KG1 (cell line): Measurements from ENCODE around the gene DES.

Experiments
- DNase-seq: peaks from one replicate; lab custom pipeline; 2025; lab: John Stamatoyannopoulos, UW

Gene DES

DNA sequence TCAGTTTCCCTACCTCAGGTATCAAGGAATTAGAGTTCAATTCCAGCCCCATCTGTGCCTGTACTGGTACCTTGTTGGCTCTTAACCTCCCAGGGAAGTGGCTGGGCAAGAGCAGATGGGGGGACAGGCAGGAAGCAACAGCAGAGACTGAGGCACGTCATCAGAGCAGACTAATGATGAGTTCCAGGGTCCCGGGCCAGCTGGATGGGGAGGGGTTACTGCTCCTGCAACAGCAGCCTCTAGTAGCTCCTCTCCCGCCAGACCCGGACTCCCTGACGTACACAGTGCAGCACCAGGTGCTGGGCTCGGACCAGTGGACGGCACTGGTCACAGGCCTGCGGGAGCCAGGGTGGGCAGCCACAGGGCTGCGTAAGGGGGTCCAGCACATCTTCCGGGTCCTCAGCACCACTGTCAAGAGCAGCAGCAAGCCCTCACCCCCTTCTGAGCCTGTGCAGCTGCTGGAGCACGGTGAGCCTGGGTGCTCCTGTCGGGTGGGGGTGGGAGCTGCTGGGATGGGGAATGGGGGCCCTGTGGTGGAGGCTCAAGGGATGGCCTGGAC lies 54.5 kb downstream of the DES start:
- DNase-seq = no peak

- DNase-seq = no peak
Measured at GRCh38 chr2:219473511-219473910, 55.3 kb downstream of the DES start.

- DNase-seq = no peak
Measured at GRCh38 chr2:219474285-219475060, 56.3 kb downstream of the DES start.

- no peak for DNase-seq
Measured at GRCh38 chr2:219475278-219475677, 57.1 kb downstream of the DES start.

- DNase-seq = no peak
Measured at GRCh38 chr2:219475697-219476651, 57.8 kb downstream of the DES start.
